Activated CD4-positive, alpha-beta memory T cell treated with anti-CD3 and anti-CD28 coated beads, Interleukin-2, amount 10 ng/mL, durations not matched to agents 7 days and 5 days (primary cell): ENCODE results near the gene FEZ2. TPM values are rescaled to one million over a fixed set of nuclear protein-coding genes. Genes with fewer than 3 reads are reported as not detected.

Source experiments
- CTCF ChIA-PET: fragments of 350-600 bp; sonication (Branson Sonifier 250); formaldehyde crosslinking; loops from one replicate; lab custom pipeline; 2021; ENCODE audit warnings: antibody characterized with exemption, inconsistent platforms; lab: Charles Lee
- POLR2A ChIA-PET: fragments of 350-600 bp; sonication (Branson Sonifier 250); formaldehyde crosslinking; loops from one replicate; lab custom pipeline; 2021; ENCODE audit warnings: antibody characterized with exemption; lab: Charles Lee
- DNase-seq: peaks from one replicate; pipeline ENCODE4 v3.0.0-alpha.2; 2020
- H3K27ac Mint-ChIP-seq: one replicate; pipeline ENCODE4 v1.8.0; 2021; ENCODE audit warnings: mild to moderate bottlenecking, mixed read lengths
- H3K27me3 Mint-ChIP-seq: one replicate; pipeline ENCODE4 v1.8.0; 2021; ENCODE audit warnings: mixed read lengths
- H3K36me3 Mint-ChIP-seq: one replicate; pipeline ENCODE4 v1.8.0; 2021; ENCODE audit warnings: low read depth, mixed read lengths
- H3K4me1 Mint-ChIP-seq: one replicate; pipeline ENCODE4 v1.8.0; 2021; ENCODE audit warnings: mixed read lengths
- H3K4me3 Mint-ChIP-seq: one replicate; pipeline ENCODE4 v1.8.0; 2021; ENCODE audit warnings: mild to moderate bottlenecking, mixed read lengths
- H3K9me3 Mint-ChIP-seq: one replicate; pipeline ENCODE4 v1.8.0; 2021; ENCODE audit warnings: mixed read lengths
- total RNA-seq, 2 experiments: library from RNA; stranded (reverse); gene quantifications; one replicate each; pipeline ENCODE4 v1.2.3, GENCODE V29; 2021

The FEZ2 gene
- total RNA-seq, 2 experiments from 2014 or later = 12.3 to 16.5 TPM

GRCh38 chr2:36530178-36530982 lies 67.6 kb downstream of the FEZ2 start:
- POLR2A ChIA-PET = no interaction called here
- no peaks in the 10 kb centered on the region for H3K9me3 Mint-ChIP-seq
- H3K27me3 Mint-ChIP-seq = no peaks in the 10 kb centered on the region
- CTCF ChIA-PET = no interaction called here
- H3K4me3 Mint-ChIP-seq = no peak overlapping the region
- H3K27ac Mint-ChIP-seq = no peak overlapping the region
- peaks cover 2% of the 10 kb centered on the region for H3K4me1 Mint-ChIP-seq
- no peak for DNase-seq
- H3K36me3 Mint-ChIP-seq = no peaks in the 10 kb centered on the region

GRCh38 chr2:36528766-36529392 lies 69.1 kb downstream of the FEZ2 start:
- POLR2A ChIA-PET = no interaction called here
- Mint-ChIP-seq H3K4me3 (no peak overlapping the region), H3K9me3 (no peaks in the 10 kb centered on the region), H3K27ac (no peak overlapping the region), H3K27me3 (no peaks in the 10 kb centered on the region), H3K36me3 (no peaks in the 10 kb centered on the region), H3K4me1 (peaks cover 2% of the 10 kb centered on the region)
- CTCF ChIA-PET = no interaction called here
- no peak for DNase-seq

GRCh38 chr2:36528274-36528673 lies 69.7 kb downstream of the FEZ2 start:
- POLR2A ChIA-PET = no interaction called here

GRCh38 chr2:36526226-36526625 lies 71.7 kb downstream of the FEZ2 start:
- no peaks in the 10 kb centered on the region for H3K36me3 Mint-ChIP-seq
- no peak for DNase-seq
- ChIA-PET POLR2A (no interaction called here), CTCF (no interaction called here)
- H3K9me3 Mint-ChIP-seq = no peaks in the 10 kb centered on the region
- peaks cover 2% of the 10 kb centered on the region for H3K4me1 Mint-ChIP-seq
- H3K27ac Mint-ChIP-seq = no peak overlapping the region
- no peaks in the 10 kb centered on the region for H3K27me3 Mint-ChIP-seq
- no peak overlapping the region for H3K4me3 Mint-ChIP-seq

More at GRCh38 chr2:36528274-36528673, 69.7 kb downstream of the FEZ2 start:
- no peaks in the 10 kb centered on the region for H3K36me3 Mint-ChIP-seq
- no peak overlapping the region for H3K4me3 Mint-ChIP-seq
- H3K4me1 Mint-ChIP-seq = peaks cover 2% of the 10 kb centered on the region
- CTCF ChIA-PET = no interaction called here
- no peak overlapping the region for H3K27ac Mint-ChIP-seq
- H3K9me3 Mint-ChIP-seq = no peaks in the 10 kb centered on the region
- DNase-seq = no peak
- H3K27me3 Mint-ChIP-seq = no peaks in the 10 kb centered on the region

GRCh38 chr2:36525245-36525644 lies 72.7 kb downstream of the FEZ2 start:
- no peaks in the 10 kb centered on the region for H3K9me3 Mint-ChIP-seq
- peaks cover 2% of the 10 kb centered on the region for H3K4me1 Mint-ChIP-seq
- H3K27me3 Mint-ChIP-seq = no peaks in the 10 kb centered on the region
- no peaks in the 10 kb centered on the region for H3K36me3 Mint-ChIP-seq
- ChIA-PET POLR2A (no interaction called here), CTCF (no interaction called here)
- no peak overlapping the region for H3K27ac Mint-ChIP-seq
- no peak overlapping the region for H3K4me3 Mint-ChIP-seq
- DNase-seq = no peak

GRCh38 chr2:36523153-36523552 lies 74.8 kb downstream of the FEZ2 start:
- Mint-ChIP-seq H3K4me3 (no peak overlapping the region), H3K9me3 (no peaks in the 10 kb centered on the region), H3K27ac (no peak overlapping the region), H3K4me1 (no peaks in the 10 kb centered on the region), H3K27me3 (no peaks in the 10 kb centered on the region), H3K36me3 (no peaks in the 10 kb centered on the region)
- no peak for DNase-seq
- CTCF ChIA-PET = interaction anchor here (1.3 kb wide), 1 partner anchor 16 kb away, joined by 3 read pairs; no protein-coding TSS in a partner anchor
- POLR2A ChIA-PET = no interaction called here

GRCh38 chr2:36520431-36520830 lies 77.5 kb downstream of the FEZ2 start:
- Mint-ChIP-seq H3K4me3 (no peak overlapping the region), H3K36me3 (no peaks in the 10 kb centered on the region), H3K27ac (no peak overlapping the region), H3K4me1 (no peaks in the 10 kb centered on the region), H3K27me3 (no peaks in the 10 kb centered on the region), H3K9me3 (no peaks in the 10 kb centered on the region)
- ChIA-PET CTCF (no interaction called here), POLR2A (no interaction called here)
- no peak for DNase-seq

GRCh38 chr2:36516136-36516870 lies 81.7 kb downstream of the FEZ2 start:
- ChIA-PET POLR2A (no interaction called here), CTCF (interaction anchor here (0.7 kb wide), 1 partner anchor 67 kb away, joined by 3 read pairs; no protein-coding TSS in a partner anchor)
- H3K4me1 Mint-ChIP-seq = no peaks in the 10 kb centered on the region
- H3K27ac Mint-ChIP-seq = no peak overlapping the region
- H3K27me3 Mint-ChIP-seq = no peaks in the 10 kb centered on the region
- no peaks in the 10 kb centered on the region for H3K36me3 Mint-ChIP-seq
- H3K4me3 Mint-ChIP-seq = no peak overlapping the region
- no peaks in the 10 kb centered on the region for H3K9me3 Mint-ChIP-seq
- DNase-seq = no peak

GRCh38 chr2:36515538-36515937 lies 82.4 kb downstream of the FEZ2 start:
- Mint-ChIP-seq H3K4me1 (no peaks in the 10 kb centered on the region), H3K27ac (no peak overlapping the region), H3K4me3 (no peak overlapping the region), H3K36me3 (no peaks in the 10 kb centered on the region), H3K27me3 (no peaks in the 10 kb centered on the region), H3K9me3 (no peaks in the 10 kb centered on the region)
- ChIA-PET POLR2A (no interaction called here), CTCF (interaction anchor here (0.7 kb wide), 1 partner anchor 66 kb away, joined by 3 read pairs; no protein-coding TSS in a partner anchor)
- DNase-seq = no peak

- no peaks in the 10 kb centered on the region for H3K36me3 Mint-ChIP-seq
- H3K27me3 Mint-ChIP-seq = no peaks in the 10 kb centered on the region
- ChIA-PET POLR2A (no interaction called here), CTCF (no interaction called here)
- H3K4me1 Mint-ChIP-seq = no peaks in the 10 kb centered on the region
- H3K4me3 Mint-ChIP-seq = no peak overlapping the region
- H3K27ac Mint-ChIP-seq = no peak overlapping the region
- no peak for DNase-seq
- no peaks in the 10 kb centered on the region for H3K9me3 Mint-ChIP-seq
These were observed 84.3 kb downstream of the FEZ2 start for GRCh38 chr2:36513661-36514060.

GRCh38 chr2:36512705-36513104 lies 85.3 kb downstream of the FEZ2 start:
- Mint-ChIP-seq H3K4me3 (no peak overlapping the region), H3K4me1 (no peaks in the 10 kb centered on the region), H3K36me3 (no peaks in the 10 kb centered on the region), H3K9me3 (no peaks in the 10 kb centered on the region), H3K27ac (no peak overlapping the region), H3K27me3 (no peaks in the 10 kb centered on the region)
- no peak for DNase-seq
- POLR2A ChIA-PET = no interaction called here
- CTCF ChIA-PET = no interaction called here

GRCh38 chr2:36511858-36512603 lies 85.9 kb downstream of the FEZ2 start:
- POLR2A ChIA-PET = no interaction called here
- DNase-seq = no peak

More at GRCh38 chr2:36511858-36512603, 85.9 kb downstream of the FEZ2 start:
- Mint-ChIP-seq H3K27ac (no peak overlapping the region), H3K4me3 (no peak overlapping the region), H3K4me1 (no peaks in the 10 kb centered on the region), H3K36me3 (no peaks in the 10 kb centered on the region), H3K9me3 (no peaks in the 10 kb centered on the region), H3K27me3 (no peaks in the 10 kb centered on the region)
- CTCF ChIA-PET = interaction anchor here (0.6 kb wide), 1 partner anchor 497 kb away, joined by 5 read pairs; no protein-coding TSS in a partner anchor
